ENCODE measurements around the gene HNRNPUL1.

Gene HNRNPUL1

GRCh38 chr19:41350735-41351338 lies 86.7 kb downstream of the HNRNPUL1 start:
- no peak for TF ChIP-seq CTCF (IDR thresholded peaks at IDR 0.05; ENCODE audit: insufficient read depth, low read depth, low read length, missing control alignments)
- peak overlapping the region; percentile 96 for H3K4me3 ChIP-seq (ENCODE audit: low read depth, low read length)
- DNase-seq (ENCODE audit: low read depth), result no peak

GRCh38 chr19:41351339-41352245 lies 87.4 kb downstream of the HNRNPUL1 start:
- peak overlapping the region; percentile 96 for H3K4me3 ChIP-seq (ENCODE audit: low read depth, low read length)
- peak; percentile 88 for DNase-seq (ENCODE audit: low read depth)
- no peak for TF ChIP-seq CTCF (IDR thresholded peaks at IDR 0.05; ENCODE audit: insufficient read depth, low read depth, low read length, missing control alignments)

- DNase-seq (ENCODE audit: low read depth), result no peak
- H3K4me3 ChIP-seq (ENCODE audit: low read depth, low read length), result peak overlapping the region; percentile 96
- no peak for TF ChIP-seq CTCF (IDR thresholded peaks at IDR 0.05; ENCODE audit: insufficient read depth, low read depth, low read length, missing control alignments)
These were observed 88.1 kb downstream of the HNRNPUL1 start for GRCh38 chr19:41352279-41352608.

GRCh38 chr19:41352609-41353465 lies 88.7 kb downstream of the HNRNPUL1 start:
- DNase-seq (ENCODE audit: low read depth), result peak; percentile 80
- H3K4me3 ChIP-seq (ENCODE audit: low read depth, low read length), result peak overlapping the region; percentile 96
- peak; percentile 75 for TF ChIP-seq CTCF (IDR thresholded peaks at IDR 0.05; ENCODE audit: insufficient read depth, low read depth, low read length, missing control alignments)

GRCh38 chr19:41353466-41354342 lies 89.5 kb downstream of the HNRNPUL1 start, which contains the start of gene TGFB1:
TGFB1 (minus strand) TSS chr19:41353922; CDS start chr19:41353044, 878 bp downstream.
- peak; percentile 88 for TF ChIP-seq CTCF (IDR thresholded peaks at IDR 0.05; ENCODE audit: insufficient read depth, low read depth, low read length, missing control alignments)
- DNase-seq (ENCODE audit: low read depth), result peak; percentile 96
- peak within 1 kb of the TSS; percentile 96 for H3K4me3 ChIP-seq (ENCODE audit: low read depth, low read length)
